HepG2 (cell line): ENCODE measurements around the gene IRAK2. TPM values are rescaled to one million over a fixed set of nuclear protein-coding genes. Genes with fewer than 3 reads are reported as not detected.

Experiments used
- ATF2 ChIP-seq: sonication (generic); formaldehyde crosslinking; IDR thresholded peaks from 2 replicates; pipeline ENCODE4 v1.4.0; 2020; ENCODE audit warnings: missing genetic modification reagents
- CBFB ChIP-seq: sonication (generic); formaldehyde crosslinking; IDR thresholded peaks from 2 replicates; pipeline ENCODE4 v1.4.0; 2020; ENCODE audit warnings: missing genetic modification reagents
- ELF3 ChIP-seq: IDR thresholded peaks from 2 replicates; pipeline ENCODE4 v1.6.1; 2016; ENCODE audit warnings: missing genetic modification reagents, missing compliant biosample characterization
- ESRRA ChIP-seq: sonication (generic); formaldehyde crosslinking; IDR thresholded peaks from 2 replicates; pipeline ENCODE4 v1.5.1; 2020; ENCODE audit warnings: mild to moderate bottlenecking, low read depth, missing genetic modification reagents
- GATA4 ChIP-seq: sonication (generic); IDR thresholded peaks from 2 replicates; pipeline ENCODE4 v1.6.1; 2016; ENCODE audit warnings: antibody characterized with exemption, low read depth, borderline replicate concordance
- NCOA2 ChIP-seq: sonication (generic); formaldehyde crosslinking; IDR thresholded peaks from 2 replicates; pipeline ENCODE4 v1.8.0; 2022; ENCODE audit warnings: inconsistent platforms
- NFE2L2 ChIP-seq: fragments of 150-350 bp; IDR thresholded peaks from 2 replicates; pipeline ENCODE4 v1.6.1; 2014; ENCODE audit warnings: low read length
- NR2C2 ChIP-seq: sonication (generic); formaldehyde crosslinking; IDR thresholded peaks from 2 replicates; pipeline ENCODE4 v1.4.0; 2020; ENCODE audit warnings: missing genetic modification reagents, mild to moderate bottlenecking, moderate library complexity, borderline replicate concordance
- PAX8 ChIP-seq: sonication (generic); formaldehyde crosslinking; IDR thresholded peaks from 2 replicates; pipeline ENCODE4 v1.8.0; 2022; ENCODE audit warnings: mild to moderate bottlenecking, missing genetic modification reagents, borderline replicate concordance
- PPARG ChIP-seq: conservative IDR thresholded peaks from 2 replicates; pipeline ENCODE4 v1.6.1; 2016; ENCODE audit warnings: missing biosample characterization, missing genetic modification reagents
- RAD21 ChIP-seq: fragments of 450-650 bp; formaldehyde crosslinking; IDR thresholded peaks from 2 replicates; pipeline ENCODE4 v1.5.0; 2020; ENCODE audit warnings: mild to moderate bottlenecking
- RARA ChIP-seq: IDR thresholded peaks from 2 replicates; pipeline ENCODE4 v1.6.1; 2016; ENCODE audit warnings: missing genetic modification reagents, missing compliant biosample characterization
- RORA ChIP-seq: sonication (generic); formaldehyde crosslinking; IDR thresholded peaks from 2 replicates; pipeline ENCODE4 v1.5.0; 2020; ENCODE audit warnings: mild to moderate bottlenecking, missing genetic modification reagents, moderate library complexity
- SYNCRIP ChIP-seq: fragments of 200-400 bp; formaldehyde crosslinking; IDR thresholded peaks from 2 replicates; pipeline ENCODE4 v1.6.1; 2018; ENCODE audit warnings: mild to moderate bottlenecking, low read depth, low read length; ENCODE audit not compliant: insufficient read depth
- TMF1 ChIP-seq: sonication (generic); formaldehyde crosslinking; IDR thresholded peaks from 2 replicates; pipeline ENCODE4 v1.8.1; 2022; ENCODE audit warnings: low read depth, missing genetic modification reagents
- ZBTB25 ChIP-seq: IDR thresholded peaks from 2 replicates; pipeline ENCODE4 v1.6.1; 2018; ENCODE audit warnings: missing genetic modification reagents
- ZBTB37 ChIP-seq: sonication (generic); formaldehyde crosslinking; IDR thresholded peaks from 2 replicates; pipeline ENCODE4 v1.4.0; 2020; ENCODE audit warnings: mild to moderate bottlenecking, missing genetic modification reagents
- ZNF607 ChIP-seq: sonication (generic); formaldehyde crosslinking; IDR thresholded peaks from 2 replicates; pipeline ENCODE4 v1.5.1; 2020; ENCODE audit warnings: missing genetic modification reagents, mild to moderate bottlenecking, borderline replicate concordance
- ZNF879 ChIP-seq: sonication (generic); formaldehyde crosslinking; IDR thresholded peaks from 2 replicates; pipeline ENCODE4 v1.8.1; 2023; ENCODE audit warnings: missing genetic modification reagents
- polyA plus RNA-seq, 8 experiments: library from polyadenylated mRNA; depleted of rRNA in 3 of 8; stranded (reverse) in 7 of 8; unstranded in 1 of 8; fragments of >200 nt; fragmentation: Illumina TruSeq in 4 of 8; extraction: Trizol in 4 of 8; gene quantifications; 2 replicates each; pipeline versions ENCODE4 v1.2.1 to v1.2.3, GENCODE V29; 2011 to 2016; ENCODE audit warnings: low read depth in 4 of 8, missing spikeins in 1 of 8, mixed read lengths in 1 of 8; ENCODE audit not compliant: insufficient read depth in 1 of 8
- total RNA-seq, 5 experiments: library from RNA; depleted of rRNA; stranded (reverse); fragments of >200 nt; fragmentation: Illumina TruSeq; extraction: Trizol; gene quantifications; 2 replicates each; pipeline ENCODE4 v1.2.3, GENCODE V29; 2016; ENCODE audit warnings: low read depth in 1 of 5
- TF ChIP-seq, protein P1 (sequence below): sonication (generic); formaldehyde crosslinking; IDR thresholded peaks from 2 replicates; pipeline ENCODE4 v1.4.0; 2020; ENCODE audit warnings: missing genetic modification reagents
- TF ChIP-seq, protein P2 (sequence below): sonication (generic); formaldehyde crosslinking; IDR thresholded peaks from 2 replicates; pipeline ENCODE4 v1.5.0; 2020; ENCODE audit warnings: missing genetic modification reagents

IRAK2 gene
- total and polyA plus RNA-seq, 2 of the 13 experiments (the other 11 are each of a cell fraction or from before 2014, with no cell fraction given) = 13.1 to 23.3 TPM

GRCh38 chr3:10223676-10224639 is 59.2 kb downstream of the IRAK2 start (continued):
- 0 out of 2 replicates have a peak, but pooled peaks have one; percentile 38 for TF ChIP-seq ZBTB25 (CRISPR knock-in tag)
- TF ChIP-seq, protein P1, sequence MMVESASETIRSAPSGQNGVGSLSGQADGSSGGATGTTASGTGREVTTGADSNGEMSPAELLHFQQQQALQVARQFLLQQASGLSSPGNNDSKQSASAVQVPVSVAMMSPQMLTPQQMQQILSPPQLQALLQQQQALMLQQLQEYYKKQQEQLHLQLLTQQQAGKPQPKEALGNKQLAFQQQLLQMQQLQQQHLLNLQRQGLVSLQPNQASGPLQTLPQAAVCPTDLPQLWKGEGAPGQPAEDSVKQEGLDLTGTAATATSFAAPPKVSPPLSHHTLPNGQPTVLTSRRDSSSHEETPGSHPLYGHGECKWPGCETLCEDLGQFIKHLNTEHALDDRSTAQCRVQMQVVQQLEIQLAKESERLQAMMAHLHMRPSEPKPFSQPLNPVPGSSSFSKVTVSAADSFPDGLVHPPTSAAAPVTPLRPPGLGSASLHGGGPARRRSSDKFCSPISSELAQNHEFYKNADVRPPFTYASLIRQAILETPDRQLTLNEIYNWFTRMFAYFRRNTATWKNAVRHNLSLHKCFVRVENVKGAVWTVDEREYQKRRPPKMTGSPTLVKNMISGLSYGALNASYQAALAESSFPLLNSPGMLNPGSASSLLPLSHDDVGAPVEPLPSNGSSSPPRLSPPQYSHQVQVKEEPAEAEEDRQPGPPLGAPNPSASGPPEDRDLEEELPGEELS (CRISPR knock-in tag) = peak; percentile 66; the same call in 1 of the 2 replicates
- TF ChIP-seq ZNF607 (CRISPR knock-in tag) = no peak
- TF ChIP-seq ELF3 = peak; percentile 66
- peak; percentile 81 for TF ChIP-seq NCOA2 (CRISPR knock-in tag)
- TF ChIP-seq, protein P2, sequence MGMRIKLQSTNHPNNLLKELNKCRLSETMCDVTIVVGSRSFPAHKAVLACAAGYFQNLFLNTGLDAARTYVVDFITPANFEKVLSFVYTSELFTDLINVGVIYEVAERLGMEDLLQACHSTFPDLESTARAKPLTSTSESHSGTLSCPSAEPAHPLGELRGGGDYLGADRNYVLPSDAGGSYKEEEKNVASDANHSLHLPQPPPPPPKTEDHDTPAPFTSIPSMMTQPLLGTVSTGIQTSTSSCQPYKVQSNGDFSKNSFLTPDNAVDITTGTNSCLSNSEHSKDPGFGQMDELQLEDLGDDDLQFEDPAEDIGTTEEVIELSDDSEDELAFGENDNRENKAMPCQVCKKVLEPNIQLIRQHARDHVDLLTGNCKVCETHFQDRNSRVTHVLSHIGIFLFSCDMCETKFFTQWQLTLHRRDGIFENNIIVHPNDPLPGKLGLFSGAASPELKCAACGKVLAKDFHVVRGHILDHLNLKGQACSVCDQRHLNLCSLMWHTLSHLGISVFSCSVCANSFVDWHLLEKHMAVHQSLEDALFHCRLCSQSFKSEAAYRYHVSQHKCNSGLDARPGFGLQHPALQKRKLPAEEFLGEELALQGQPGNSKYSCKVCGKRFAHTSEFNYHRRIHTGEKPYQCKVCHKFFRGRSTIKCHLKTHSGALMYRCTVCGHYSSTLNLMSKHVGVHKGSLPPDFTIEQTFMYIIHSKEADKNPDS = peak; percentile 35; the same call in 1 of the 2 replicates
- 0 out of 2 replicates have a peak, but pooled peaks have one; percentile 79 for TF ChIP-seq CBFB (CRISPR knock-in tag)
- TF ChIP-seq NR2C2 = peak; percentile 60; the same call in 1 of the 2 replicates
- no peak for TF ChIP-seq TMF1
- 0 out of 2 replicates have a peak, but pooled peaks have one; percentile 35 for TF ChIP-seq ATF2 (CRISPR knock-in tag)
- peak; percentile 78; the same call in 1 of the 2 replicates for TF ChIP-seq ESRRA (CRISPR knock-in tag)
- TF ChIP-seq NFE2L2 = no peak
- TF ChIP-seq PAX8 (CRISPR knock-in tag) = no peak
- peak; percentile 98 for TF ChIP-seq RARA (CRISPR knock-in tag)
- no peak for TF ChIP-seq ZNF879
- no peak for TF ChIP-seq RORA (CRISPR knock-in tag)
- TF ChIP-seq RAD21 (CRISPR knock-in tag) = 0 out of 2 replicates have a peak, but pooled peaks have one; percentile 19
- peak; percentile 52; the same call in 1 of the 2 replicates for TF ChIP-seq GATA4
- TF ChIP-seq PPARG (CRISPR knock-in tag) = peak; percentile 92
- no peak for TF ChIP-seq SYNCRIP
- TF ChIP-seq ZBTB37 (CRISPR knock-in tag) = peak; percentile 52; the same call in 1 of the 2 replicates
